Fibroblast of skin of right biceps (primary cell): ENCODE measurements around the gene CRHR1.

Experiments used
- DNase-seq: peaks from one replicate; pipeline ENCODE4 v3.0.0-alpha.2; 2013

CRHR1 gene

DNA sequence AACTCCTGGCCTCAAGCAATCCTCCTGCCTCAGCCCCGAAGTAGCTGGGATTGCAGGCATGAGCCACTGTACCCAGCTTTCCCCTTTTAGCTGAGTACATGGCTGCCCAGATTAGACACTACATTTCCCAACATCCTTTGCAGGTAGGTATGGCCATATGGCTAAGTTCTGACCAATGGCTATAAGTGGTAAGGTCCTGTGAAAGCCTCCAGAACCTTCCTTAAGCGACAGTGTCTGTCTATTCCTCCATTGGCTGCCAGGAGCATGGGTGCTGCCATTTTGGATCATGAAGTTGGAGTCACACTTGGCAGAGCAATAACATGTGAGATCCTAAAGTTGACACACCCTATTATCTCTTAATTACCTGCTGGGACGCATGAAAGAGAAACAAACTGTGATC lies 24.4 kb upstream of the CRHR1 start:
- DNase-seq = no peak

DNA sequence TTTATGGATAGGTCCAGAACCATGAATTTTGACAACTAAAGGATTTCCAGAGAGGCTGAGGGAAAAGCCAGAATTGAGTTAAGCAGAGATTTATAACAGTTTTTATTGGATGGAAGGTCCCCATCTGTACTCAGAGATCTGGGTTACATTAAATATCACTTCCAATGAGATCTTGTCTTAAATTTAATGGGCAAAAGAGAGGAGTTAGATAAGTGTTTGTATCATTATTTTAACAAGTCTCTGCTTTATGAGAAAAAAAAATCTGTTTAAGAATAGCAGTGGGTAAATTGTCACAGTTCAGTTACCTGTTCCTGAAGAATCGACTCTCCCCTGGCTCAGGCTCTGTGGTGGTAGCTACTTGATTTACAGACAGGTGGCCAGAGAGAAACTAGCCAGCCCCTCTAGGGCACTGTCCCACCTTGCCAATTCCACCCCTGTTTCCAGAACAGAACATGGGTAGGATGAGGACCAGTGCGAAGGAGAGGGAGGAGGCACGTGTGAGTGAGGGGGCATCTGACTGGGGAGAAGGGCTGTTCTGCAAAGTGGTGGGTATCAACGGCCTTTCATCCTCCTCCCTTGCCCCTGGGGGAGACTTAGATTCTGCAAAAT lies 22.1 kb upstream of the CRHR1 start:
- no peak for DNase-seq

DNA sequence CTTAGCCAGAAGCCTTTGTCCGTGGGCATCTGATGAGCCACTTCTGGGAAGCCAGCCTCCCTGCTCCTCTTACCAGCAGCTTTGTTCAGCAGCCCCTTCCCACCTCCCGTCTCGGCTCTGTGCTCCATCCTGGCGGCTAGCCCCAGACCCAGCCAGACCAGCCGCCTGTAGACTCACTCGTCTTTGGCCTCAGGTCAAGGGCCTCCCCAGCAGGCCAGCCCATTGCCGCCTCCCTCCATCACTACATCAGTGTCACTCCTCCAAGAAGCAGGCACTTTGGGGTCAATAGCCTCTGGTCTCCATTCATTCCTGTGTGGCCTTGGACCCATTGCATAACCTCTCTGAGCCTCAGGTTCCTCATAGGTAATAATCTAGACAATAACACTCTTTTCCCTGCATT lies 20.9 kb upstream of the CRHR1 start:
- no peak for DNase-seq

DNA sequence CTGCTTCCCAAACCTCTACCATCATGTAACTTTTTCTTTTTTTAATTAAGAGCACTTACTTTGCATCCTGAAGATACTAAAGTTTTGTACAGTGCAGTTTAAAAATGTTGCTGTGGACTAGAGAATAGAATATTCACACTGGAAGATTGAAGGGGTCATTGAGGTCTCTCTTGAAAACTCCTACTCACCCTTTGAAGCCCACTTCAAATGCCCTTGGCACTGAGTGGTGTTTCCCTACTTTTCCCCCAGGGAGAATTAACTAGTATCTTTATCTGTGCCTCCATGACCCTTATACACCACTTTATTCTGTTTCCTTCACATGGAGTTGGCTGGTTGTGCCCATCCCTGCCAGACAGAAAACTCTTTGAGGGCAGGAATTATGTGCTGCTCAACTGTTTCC lies 19.6 kb upstream of the CRHR1 start:
- no peak for DNase-seq

DNA sequence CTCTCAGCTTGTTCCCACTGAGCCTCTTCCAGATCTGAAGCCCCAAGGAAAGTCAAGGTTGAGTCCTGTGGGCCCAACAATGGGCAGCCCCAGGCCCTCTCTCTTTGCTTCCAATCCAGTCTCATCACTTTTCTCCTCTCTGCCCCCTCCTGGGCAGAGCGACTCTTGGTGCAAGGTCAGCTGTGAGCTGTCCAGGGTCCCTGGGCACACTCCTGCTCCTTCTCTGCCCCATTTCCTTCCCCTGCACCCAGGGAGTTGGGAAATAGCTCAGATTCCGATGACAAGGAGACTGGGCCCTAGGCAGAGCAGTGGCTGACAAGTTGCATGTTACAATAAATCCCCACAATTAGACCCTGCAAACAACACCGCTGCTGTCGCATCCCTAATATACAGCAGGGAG lies 16.1 kb upstream of the CRHR1 start:
- DNase-seq = no peak

DNA sequence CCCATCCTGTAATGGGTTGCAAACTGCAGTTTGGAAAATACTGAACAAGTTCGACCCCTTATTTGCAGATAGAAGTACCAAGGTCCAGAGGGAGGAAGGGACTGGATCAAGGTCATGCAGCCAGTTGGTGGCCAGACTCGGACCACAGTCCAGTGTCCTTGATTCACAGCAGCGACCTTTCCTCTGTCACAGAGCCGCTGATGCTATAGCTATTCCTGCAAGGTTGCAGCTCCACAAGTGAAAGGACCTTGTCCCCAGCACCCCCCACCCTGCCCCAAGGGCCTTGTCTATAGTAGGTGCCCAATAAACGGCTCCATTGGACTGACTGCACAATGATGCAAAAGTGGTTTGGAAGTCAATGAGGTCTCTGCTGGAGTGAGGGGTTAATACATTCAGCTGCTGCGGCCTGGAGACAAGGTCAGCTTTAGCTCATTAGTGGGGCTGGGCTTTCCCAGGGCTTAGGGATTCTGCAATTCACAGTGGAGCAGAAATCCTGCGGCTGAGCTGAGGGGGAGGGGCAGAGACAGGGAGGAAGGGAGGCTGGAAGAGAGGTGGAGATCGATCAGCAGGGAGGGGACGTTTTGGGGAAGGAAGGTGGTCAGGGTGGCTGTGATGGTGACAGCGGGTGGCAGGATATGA lies 13.4 kb upstream of the CRHR1 start:
- DNase-seq = no peak

DNA sequence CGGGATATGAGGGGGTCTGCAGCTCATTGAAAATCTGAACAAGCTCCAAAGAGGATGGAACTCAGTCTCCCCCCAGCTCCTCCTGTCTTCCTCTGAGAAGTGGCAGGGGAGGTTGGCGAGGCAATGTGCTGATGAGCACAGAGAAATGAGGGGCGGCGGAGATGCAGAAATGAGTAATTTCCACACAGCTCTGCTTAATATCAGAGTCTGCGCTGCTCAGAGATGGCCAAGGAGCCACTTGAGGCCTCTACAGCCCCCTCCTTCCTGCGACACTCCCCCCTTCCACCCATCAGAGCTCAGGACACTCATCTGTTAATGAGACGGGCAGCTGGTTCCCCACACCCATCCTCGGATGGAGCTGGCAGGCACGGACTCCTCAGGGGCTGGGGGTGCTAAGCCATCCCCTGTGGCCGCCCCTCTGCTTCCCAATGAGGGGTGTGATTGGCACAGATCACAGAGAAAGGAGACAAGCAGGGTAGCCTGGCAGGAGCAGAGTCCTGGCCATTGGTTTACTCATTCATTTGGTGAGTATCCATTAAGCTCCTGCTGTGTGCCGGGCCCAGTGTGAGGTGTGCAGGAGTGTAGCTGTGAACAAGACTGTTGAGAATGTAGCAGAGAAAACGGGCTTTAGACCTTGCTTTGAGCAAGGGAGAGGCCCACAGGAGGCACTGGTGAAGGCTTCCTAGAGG lies 12.7 kb upstream of the CRHR1 start:
- no peak for DNase-seq

DNA sequence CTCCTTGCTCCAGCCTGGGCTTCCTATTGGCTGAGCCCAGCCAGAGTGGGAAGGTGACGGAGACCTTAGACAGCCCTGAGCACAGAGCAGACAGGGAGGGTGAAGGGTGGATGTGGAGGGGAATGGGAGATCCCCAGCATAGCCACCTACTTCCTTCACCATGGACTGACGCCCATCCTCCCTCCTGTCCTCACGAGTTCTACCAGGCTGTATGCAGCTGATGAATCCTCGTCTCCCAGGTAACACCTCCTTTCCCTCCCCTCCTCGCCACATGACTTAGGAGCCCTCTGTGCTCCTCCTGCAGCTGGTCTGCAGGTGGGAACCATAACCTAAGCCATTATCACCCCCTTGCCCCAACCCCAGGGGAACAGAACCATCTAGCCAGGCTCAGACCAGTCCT lies 9.0 kb upstream of the CRHR1 start:
- no peak for DNase-seq

DNA sequence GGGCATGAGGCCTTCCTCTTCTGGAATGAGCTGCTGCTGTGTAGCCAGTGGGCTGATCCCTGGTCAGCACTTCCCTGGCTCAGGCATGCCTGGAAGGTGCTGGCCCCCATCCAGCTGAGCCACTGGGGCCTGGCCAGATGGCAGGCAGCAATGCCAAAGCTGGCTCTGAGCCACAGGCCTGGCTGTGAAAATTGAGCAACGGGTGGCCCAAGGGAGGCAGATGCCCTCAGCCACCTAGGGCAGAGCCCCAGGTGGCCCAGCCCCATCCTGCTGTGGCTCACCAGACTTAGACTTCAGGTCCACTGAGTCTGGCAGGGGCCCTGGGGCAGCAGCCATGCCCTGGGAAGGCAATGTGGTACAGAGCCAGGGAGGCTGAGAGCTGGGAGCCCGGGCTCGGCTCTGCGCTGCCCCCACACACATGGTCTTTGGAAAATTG lies 8.5 kb upstream of the CRHR1 start:
- no peak for DNase-seq

DNA sequence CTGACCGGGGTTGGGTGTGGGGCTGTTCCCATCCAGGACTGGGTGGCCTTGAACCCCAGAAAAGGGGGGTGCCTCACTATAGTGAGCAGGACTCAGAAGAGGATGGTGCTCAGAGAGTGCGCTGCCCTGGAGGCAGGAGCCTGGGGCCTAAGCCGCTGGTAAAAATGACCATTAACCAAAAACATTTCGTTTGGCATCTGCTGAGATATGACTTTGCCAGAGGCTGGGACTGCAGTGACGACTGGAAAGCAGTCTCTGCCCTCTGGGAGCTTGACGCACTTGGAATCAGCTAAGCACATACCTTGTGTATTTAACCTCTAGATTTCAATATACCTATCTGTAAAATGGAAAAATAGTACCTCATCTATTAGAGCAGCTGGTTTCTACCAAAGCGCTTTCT lies 7.2 kb upstream of the CRHR1 start:
- DNase-seq = no peak

DNA sequence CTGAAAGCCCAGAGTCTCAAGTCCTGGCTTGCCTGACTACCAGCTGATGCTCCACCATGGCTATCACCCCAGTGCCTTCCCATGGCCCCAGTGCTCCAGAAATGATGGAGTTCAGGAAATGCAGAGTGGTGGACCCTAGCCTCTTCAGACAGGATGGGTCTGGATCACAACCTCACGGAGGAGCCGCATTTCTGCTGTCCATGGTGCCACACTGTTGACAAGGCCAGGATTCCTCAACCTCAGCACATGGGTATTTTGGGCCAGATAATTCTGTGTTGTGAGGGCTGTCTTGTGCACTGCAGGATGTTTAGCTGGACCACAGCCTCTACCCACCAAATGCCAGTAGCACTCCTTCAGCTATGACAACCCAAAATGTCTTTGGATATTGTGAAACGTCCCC lies 6.7 kb upstream of the CRHR1 start:
- DNase-seq = no peak

DNA sequence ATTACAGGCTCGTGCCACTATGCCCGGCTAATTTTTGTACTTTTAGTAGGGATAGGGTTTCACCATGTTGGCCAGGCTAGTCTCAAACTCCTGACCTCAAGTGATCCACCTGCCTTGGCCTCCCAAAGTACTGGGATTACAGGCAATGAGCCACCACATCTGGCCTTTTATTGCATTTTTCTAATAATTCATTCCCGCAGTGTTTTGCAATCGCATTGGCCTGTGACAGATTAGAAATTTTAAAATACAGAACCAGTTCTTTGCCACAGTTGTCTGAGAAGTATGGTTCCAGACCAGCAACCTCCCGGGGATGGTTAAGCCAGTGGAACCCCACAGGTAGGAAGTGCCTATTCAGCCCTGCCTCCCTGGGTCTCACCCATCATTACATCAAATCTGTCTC lies 3.2 kb upstream of the CRHR1 start:
- DNase-seq = no peak

DNA sequence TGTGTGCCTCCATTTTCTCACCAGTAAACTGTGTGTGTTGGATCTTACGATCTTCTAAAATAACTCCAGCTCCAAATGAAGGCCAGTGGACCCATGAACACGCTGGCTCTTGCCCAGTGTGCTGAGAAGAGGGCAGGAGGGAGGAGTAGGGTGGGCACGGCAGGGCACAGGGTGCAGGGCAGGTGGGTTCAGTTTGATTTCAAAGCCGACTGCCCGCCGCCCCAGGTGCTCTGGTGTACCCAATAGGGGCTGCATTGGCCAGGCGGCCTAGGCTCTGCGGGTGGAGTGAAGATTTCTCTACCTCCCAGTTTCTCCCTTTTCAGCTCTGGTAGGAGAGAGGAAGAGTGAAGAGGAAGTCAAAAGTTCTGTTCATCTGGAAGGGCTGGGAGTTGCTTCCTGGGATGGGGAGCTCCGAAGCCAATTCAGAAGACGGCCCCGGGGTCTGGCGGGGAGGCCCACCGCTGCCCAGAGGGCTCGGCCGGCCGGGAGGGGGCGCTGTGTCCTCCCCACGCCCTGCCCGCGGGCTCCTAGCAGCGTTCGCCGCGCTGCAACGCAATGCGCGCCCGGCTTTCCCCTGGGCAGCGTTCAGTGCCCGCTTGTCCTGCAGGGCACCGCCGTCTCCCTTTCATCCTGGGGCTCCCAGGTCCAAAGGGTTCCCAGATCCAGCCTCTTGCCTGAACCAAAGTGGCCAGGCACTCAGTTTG lies 1.1 kb upstream of the CRHR1 start:
- DNase-seq = no peak

DNA sequence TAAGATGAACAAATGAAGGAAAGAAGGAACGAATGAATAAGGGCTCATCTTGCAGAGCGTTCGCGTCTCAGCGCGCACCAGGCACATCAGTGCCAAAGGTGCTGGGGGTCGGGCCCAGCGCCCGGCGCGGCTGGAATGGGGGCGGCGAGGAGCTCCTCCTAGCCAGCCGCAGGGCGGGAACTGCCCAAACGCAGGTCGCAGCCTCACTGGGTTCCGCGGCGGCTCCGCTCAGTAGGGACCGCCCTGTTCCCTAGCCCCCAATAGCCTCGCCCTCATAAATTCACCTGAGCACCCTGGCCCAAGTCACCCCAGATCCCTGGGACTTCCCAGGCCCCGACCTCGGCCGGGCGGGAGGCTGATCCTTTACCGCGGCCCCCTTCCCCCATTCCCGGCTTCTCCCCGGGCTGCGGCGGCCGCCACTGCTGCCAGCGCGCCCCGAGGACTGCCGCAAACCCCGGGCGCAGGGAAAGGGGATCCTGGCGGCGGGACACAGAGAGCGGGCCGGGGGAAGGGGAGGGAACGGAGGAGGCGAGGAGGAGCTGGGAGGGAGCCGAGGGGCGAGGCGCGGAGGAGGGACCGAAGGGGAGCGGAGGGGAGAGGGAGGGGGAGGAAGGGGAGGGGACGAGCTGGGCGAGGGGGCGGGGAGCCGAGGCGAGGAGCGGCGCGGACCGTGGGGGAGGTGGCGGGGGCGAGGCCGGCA lies 377 bp upstream of the CRHR1 start:
- no peak for DNase-seq

DNA sequence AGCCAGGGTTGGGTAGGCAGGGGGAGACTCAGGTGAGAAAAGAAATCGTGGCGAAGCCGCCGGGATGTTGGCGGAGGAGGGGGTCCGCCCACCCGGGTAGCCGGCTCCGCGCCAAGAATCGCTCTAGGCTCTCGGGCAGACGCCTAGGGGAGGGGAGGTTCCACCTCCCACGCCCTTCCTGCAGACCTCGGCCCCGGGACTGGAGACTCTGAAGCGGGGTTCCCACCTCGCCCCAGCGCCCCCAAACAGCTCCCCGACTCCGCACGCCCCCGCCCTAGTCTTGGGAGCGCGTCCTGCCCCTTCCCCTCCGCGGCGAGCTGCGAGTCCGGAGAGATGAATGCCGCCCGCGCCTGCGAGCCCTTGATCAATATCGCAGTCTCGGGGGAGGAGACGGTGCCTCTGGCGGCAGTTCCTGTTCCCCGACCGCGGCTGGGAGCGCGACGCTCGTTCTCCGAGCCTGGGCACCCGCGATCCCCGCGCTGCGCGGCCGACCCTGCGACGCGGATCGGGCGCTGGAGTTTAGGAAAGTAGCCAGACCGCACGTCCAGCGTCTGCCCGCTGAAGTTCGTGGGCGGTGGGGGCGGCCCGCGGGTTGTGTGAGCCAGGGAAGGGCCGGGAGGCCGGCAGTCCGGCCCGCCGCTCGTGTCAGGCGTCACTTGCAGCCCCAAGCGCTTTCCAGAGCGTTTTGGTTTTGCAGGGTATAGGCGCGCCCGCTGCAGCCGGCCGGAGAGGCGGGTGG lies 790 bp downstream of the CRHR1 start:
- DNase-seq = no peak

DNA sequence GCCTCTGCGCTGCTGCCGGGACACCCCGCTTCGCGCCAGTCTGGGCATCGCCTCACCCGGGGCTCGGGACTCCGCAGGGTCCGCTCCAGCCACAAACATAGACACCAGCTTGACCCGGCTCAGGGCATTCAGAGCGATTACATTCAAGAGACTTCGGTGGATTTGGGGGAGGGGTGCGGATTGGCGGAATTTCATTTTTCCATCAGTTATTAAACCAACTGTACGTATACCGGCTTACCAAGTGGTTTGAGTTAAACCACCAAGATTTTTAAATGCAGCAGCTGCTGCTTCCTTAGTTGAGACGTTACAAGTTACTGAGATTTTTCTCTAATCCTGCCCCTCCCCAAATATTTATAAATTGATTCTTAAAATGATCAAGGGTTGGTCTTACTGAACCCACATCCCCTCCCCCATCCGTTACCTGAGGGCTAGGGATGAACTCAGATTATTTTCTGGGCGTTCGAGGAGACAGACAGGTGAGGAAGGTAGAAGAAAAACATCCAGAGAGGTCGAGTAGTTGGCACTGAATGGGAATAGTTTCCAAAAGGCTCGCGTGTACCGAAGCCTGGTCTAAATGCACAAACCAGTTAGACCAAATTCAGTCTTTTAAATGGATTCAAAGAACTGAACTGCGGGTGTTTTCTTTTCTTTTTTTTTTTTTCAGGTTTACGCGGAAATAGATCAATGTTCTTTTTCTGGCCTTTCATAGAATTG lies 1.5 kb downstream of the CRHR1 start:
- no peak for DNase-seq

DNA sequence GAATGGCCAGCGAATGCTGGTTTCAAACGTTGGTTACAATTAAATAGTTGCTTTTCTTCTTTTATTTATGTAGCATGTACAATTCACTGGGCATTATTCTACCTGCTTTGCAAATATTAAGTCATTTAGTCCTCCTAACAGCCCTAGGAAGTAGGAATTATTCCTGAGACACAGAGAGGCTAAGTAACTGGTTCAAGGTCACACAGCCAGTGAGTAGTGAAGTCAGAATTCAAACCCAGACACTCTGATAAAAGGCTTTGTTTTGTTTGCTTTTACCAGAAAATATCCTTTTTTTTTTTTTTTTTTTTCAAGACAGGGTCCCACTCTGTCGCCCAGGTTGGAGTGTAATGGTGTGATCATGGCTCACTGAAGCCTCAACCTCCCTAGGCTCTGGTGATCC lies 2.2 kb downstream of the CRHR1 start:
- no peak for DNase-seq

DNA sequence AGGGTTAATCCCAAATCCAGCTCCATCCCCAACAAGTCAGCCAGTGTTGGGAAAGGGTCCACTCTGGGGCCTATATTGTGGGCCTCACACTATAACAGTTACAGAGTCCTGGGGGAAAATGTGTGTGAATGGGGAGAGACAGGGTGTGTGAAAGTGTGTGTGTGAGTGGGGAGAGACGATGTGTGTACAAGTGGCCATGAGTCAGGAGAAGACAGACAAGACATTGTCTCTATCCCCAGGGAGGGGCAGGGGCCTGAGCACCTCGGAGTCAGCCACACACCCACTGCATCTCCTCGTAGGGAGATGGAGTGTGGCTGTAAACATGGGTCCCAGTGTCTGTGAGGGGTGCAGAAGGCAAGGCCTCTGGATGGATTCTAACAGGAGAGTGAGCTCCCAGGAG lies 2.9 kb downstream of the CRHR1 start:
- DNase-seq = no peak

DNA sequence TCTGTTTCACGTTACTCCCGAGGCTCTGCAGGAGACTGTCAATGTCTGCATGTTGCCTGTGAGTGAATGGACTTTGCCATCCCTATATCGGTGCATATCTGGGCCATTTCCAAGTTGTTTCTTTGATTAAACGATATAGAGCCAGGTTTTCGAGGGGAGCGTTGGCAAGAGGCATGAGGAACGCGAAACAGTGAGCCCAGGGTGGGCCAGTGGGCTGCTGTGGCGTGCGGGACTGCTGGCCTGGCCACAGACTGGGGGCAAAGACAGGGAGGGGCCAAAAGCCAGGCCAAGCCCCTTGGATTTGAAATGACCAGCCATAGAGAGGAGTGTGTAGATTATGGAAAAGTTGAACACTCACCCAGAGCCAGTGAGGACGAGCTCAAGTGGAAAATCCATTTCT lies 3.5 kb downstream of the CRHR1 start:
- no peak for DNase-seq

DNA sequence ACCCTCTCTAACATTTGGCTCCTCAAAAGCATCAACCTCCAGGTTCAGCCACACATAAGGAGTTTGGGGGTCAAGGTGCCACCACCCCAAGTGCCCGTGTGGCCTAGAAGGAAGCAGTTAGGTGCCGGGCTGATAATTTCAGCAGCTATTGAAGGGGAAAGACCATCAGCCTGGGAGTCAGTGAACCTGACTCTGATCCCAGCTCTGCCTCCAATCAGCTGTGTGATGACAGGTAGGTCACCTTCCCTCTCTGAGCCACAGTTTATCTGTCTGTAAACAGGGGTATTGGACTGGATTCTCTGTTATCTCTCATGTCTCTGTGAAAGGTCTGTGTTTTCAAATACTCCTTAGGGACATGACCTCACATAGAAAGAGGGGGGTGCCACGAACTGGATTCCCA lies 3.9 kb downstream of the CRHR1 start:
- DNase-seq = no peak

DNA sequence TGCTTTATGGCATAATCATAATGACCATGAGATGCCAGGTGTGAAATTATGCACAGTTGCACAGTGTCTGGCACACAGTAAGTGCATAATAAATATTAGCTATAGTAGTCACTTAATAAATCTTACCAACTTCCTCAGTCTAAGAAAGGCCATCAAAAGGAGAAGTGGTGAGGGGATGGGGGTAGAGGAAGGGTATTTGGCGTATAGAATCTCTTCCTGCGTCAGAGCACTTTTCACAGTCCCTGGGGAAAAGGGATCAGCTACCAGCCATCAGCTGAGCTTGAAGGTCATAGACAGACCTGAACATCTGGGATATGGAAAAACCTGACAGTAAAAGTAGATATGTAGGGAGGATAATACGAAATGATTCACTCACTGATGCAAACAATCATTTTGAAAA lies 5.8 kb downstream of the CRHR1 start:
- DNase-seq = no peak

DNA sequence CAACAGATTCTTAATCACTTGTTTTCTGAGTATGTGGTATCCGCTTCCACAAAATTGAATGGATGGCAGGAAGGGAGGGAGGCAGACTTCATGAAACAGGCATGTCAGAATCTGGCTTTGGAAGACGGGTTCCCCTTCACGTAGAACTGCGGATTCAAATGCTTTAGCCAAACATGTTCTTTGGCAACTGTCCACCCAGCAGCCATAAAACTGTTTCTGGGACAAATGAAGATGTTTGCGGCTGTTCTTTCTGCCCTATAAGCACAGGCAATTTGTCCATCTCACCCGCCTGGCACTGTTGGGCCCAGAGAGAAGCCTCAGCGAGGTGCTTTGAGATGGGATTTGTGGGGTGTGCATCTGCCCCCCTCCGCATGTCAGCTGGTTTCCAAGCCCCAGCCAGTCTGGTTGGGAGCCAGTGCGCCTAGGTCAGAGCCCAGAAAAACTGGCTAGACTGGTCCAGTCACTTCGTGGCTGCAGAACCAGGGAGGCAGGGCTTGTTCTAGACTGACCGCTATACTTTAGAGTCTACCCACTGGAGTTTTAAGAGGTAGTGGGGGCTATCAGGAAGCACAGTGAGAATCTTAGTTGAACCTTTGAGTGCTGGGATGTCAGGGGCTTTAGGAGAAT lies 6.3 kb downstream of the CRHR1 start:
- no peak for DNase-seq
